ENCODE data around the gene MAB21L4. TPM values are rescaled to one million over a fixed set of nuclear protein-coding genes. Genes with fewer than 3 reads are reported as not detected.

The MAB21L4 gene
- polyA plus RNA-seq, 1 of the 3 experiments (the other 2 are of a cell fraction): not detected

DNA sequence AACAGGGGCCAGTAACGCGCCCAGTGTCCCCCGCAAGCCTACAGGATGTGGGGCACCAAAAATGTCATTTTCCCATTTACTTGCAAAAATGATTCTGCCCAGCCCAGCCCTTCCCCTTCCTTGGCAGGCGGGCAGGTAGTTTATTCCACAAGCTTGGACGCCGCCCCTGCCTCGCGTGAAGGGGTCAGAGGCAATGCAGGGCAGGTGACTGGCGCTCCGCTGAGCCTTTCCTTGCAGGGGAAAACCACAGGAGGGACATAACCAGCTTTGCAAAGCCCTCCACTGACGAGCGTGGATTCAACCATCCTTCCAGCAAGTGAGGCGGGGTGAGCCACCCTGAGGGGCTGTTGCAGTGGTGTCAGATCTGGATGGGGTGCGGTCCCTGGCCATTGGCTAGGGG lies 5.3 kb downstream of the MAB21L4 start:
- no peak for DNase-seq
- 68% methylated on average over 11 of the region's 14 CpGs for WGBS (ENCODE audit: low lambda C conversion rate)
- no peaks in the 10 kb centered on the region for H3K79me2 ChIP-seq (ENCODE audit: insufficient read depth)
- no peaks in the 10 kb centered on the region for H3K9me2 ChIP-seq
- H3K4me2 ChIP-seq: no peak overlapping the region
- no peaks in the 10 kb centered on the region for H4K20me1 ChIP-seq (ENCODE audit: insufficient read depth)
- H2AFZ ChIP-seq (ENCODE audit: low read depth): no peak overlapping the region
- no peaks in the 10 kb centered on the region for H3K36me3 ChIP-seq (replicated peaks in 1 of 2; ENCODE audit: control insufficient read depth in 1 of 2, insufficient read depth in 2 of 2, low read length in 1 of 2)
- no peaks in the 10 kb centered on the region for H3K9me3 ChIP-seq
- no peaks in the 10 kb centered on the region for H3F3A ChIP-seq (replicated peaks; ENCODE audit: insufficient read depth)
- CTCF ChIA-PET: interaction anchor here (1.0 to 4.1 kb wide), 4 partner anchors 9 to 39 kb away, joined by 3 to 23 read pairs (median 4); no protein-coding TSS in a partner anchor
- H3K4me1 ChIP-seq (ENCODE audit: control insufficient read depth in 1 of 2, insufficient read depth in 2 of 2, low read depth in 1 of 2, low read length in 1 of 2): peaks cover 0 to 10% of the 10 kb centered on the region in 2 experiments; a peak in 1 of 4 replicates
- H3K9ac ChIP-seq: no peak overlapping the region
- no peak overlapping the region for H3K4me3 ChIP-seq (ENCODE audit: low read depth in 2 of 2, low read length in 1 of 2)
- H3K27me3 ChIP-seq (ENCODE audit: insufficient read depth): no peaks in the 10 kb centered on the region
- TF ChIP-seq YY1 (IDR thresholded peaks at IDR 0.05; ENCODE audit: low read depth) (no peak), EP300 (IDR thresholded peaks at IDR 0.05; ENCODE audit: borderline replicate concordance in 1 of 2, low read depth in 1 of 2, low read length in 1 of 2) (no peak), EZH2phosphoT487 (IDR thresholded peaks at IDR 0.05; ENCODE audit: borderline replicate concordance, low read depth) (no peak), JUND (IDR thresholded peaks at IDR 0.05) (no peak), POLR2AphosphoS5 (IDR thresholded peaks at IDR 0.05; ENCODE audit: low read depth, low read length) (no peak), IRF3 (IDR thresholded peaks at IDR 0.05; ENCODE audit: low read depth, low read length) (no peak), MXI1 (IDR thresholded peaks at IDR 0.05; ENCODE audit: low read depth, low read length) (no peak), FOXJ3 (CRISPR knock-in tag; IDR thresholded peaks at IDR 0.05) (no peak), RCOR1 (IDR thresholded peaks at IDR 0.05; ENCODE audit: low read length) (no peak), MEF2A (IDR thresholded peaks at IDR 0.05; ENCODE audit: borderline replicate concordance, low read depth) (no peak), TCF12 (IDR thresholded peaks at IDR 0.05) (no peak), TEAD4 (IDR thresholded peaks at IDR 0.05; ENCODE audit: borderline replicate concordance, insufficient read depth) (no peak), RXRA (IDR thresholded peaks at IDR 0.05; ENCODE audit: borderline replicate concordance, low read depth) (no peak), ELF1 (IDR thresholded peaks at IDR 0.05) (no peak), CHD2 (IDR thresholded peaks at IDR 0.05; ENCODE audit: low read length, partially characterized antibody) (no peak), GATA2 (CRISPR knock-in tag; IDR thresholded peaks at IDR 0.05) (no peak), FOSL2 (IDR thresholded peaks at IDR 0.05; ENCODE audit: borderline replicate concordance, low read depth) (no peak)
- TF ChIP-seq, protein P1, sequence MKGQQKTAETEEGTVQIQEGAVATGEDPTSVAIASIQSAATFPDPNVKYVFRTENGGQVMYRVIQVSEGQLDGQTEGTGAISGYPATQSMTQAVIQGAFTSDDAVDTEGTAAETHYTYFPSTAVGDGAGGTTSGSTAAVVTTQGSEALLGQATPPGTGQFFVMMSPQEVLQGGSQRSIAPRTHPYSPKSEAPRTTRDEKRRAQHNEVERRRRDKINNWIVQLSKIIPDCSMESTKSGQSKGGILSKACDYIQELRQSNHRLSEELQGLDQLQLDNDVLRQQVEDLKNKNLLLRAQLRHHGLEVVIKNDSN (IDR thresholded peaks at IDR 0.05; ENCODE audit: borderline replicate concordance, low read depth): no peak
- TF ChIP-seq, protein P2, sequence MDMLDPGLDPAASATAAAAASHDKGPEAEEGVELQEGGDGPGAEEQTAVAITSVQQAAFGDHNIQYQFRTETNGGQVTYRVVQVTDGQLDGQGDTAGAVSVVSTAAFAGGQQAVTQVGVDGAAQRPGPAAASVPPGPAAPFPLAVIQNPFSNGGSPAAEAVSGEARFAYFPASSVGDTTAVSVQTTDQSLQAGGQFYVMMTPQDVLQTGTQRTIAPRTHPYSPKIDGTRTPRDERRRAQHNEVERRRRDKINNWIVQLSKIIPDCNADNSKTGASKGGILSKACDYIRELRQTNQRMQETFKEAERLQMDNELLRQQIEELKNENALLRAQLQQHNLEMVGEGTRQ (IDR thresholded peaks at IDR 0.05; ENCODE audit: borderline replicate concordance, low read depth, low read length): no peak
- TF ChIP-seq, protein P3, sequence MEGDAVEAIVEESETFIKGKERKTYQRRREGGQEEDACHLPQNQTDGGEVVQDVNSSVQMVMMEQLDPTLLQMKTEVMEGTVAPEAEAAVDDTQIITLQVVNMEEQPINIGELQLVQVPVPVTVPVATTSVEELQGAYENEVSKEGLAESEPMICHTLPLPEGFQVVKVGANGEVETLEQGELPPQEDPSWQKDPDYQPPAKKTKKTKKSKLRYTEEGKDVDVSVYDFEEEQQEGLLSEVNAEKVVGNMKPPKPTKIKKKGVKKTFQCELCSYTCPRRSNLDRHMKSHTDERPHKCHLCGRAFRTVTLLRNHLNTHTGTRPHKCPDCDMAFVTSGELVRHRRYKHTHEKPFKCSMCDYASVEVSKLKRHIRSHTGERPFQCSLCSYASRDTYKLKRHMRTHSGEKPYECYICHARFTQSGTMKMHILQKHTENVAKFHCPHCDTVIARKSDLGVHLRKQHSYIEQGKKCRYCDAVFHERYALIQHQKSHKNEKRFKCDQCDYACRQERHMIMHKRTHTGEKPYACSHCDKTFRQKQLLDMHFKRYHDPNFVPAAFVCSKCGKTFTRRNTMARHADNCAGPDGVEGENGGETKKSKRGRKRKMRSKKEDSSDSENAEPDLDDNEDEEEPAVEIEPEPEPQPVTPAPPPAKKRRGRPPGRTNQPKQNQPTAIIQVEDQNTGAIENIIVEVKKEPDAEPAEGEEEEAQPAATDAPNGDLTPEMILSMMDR (IDR thresholded peaks at IDR 0.05): no peak
- H3K27ac ChIP-seq (ENCODE audit: low read depth in 2 of 2, low read length in 1 of 2): no peak overlapping the region
- POLR2A ChIA-PET: no interaction called here
